Measurements from ENCODE around the gene DENR. TPM values are rescaled to one million over a fixed set of nuclear protein-coding genes. Genes with fewer than 3 reads are reported as not detected.
A peak's percentile ranks its signal among the peaks of the same experiment; 100 is the strongest.
"Not testable (repeated sequence)": the region's sequence is repeated elsewhere in the genome, so short reads cannot be mapped to it uniquely, and the experiment has no call there.

DENR gene
- total RNA-seq, result 12.7 TPM

- ATAC-seq (peak; percentile 99), DNase-seq (ENCODE audit: low spot score) (peak; percentile 99)
Measured at GRCh38 chr12:122752464-122753318, at the start of gene DENR. DENR (plus strand) TSS chr12:122752824; CDS start chr12:122753702, 878 bp downstream.

GRCh38 chr12:122702890-122703611 is 49.6 kb upstream of the DENR start, which contains the start of gene HCAR2:
HCAR2 (minus strand) TSS chr12:122703357; CDS start chr12:122703283, 74 bp downstream.
- not testable (repeated sequence) for ATAC-seq; DNase-seq (ENCODE audit: low spot score)

- not testable (repeated sequence) for DNase-seq (ENCODE audit: low spot score); ATAC-seq
Measured at GRCh38 chr12:122703841-122704240, 48.8 kb upstream of the DENR start.

GRCh38 chr12:122709287-122709686 is 43.3 kb upstream of the DENR start:
- not testable (repeated sequence) for DNase-seq (ENCODE audit: low spot score); ATAC-seq

GRCh38 chr12:122710341-122710740 is 42.3 kb upstream of the DENR start:
- not testable (repeated sequence) for ATAC-seq; DNase-seq (ENCODE audit: low spot score)

- ATAC-seq; DNase-seq (ENCODE audit: low spot score): not testable (repeated sequence)
Measured at GRCh38 chr12:122711266-122711665, 41.4 kb upstream of the DENR start.

- not testable (repeated sequence) for DNase-seq (ENCODE audit: low spot score); ATAC-seq
Measured at GRCh38 chr12:122713491-122714188, 39.0 kb upstream of the DENR start.

GRCh38 chr12:122715211-122715610 is 37.4 kb upstream of the DENR start:
- ATAC-seq; DNase-seq (ENCODE audit: low spot score): not testable (repeated sequence)

GRCh38 chr12:122716658-122717057 is 36.0 kb upstream of the DENR start, which contains the start of gene HCAR3:
HCAR3 (minus strand) TSS chr12:122716811; CDS start chr12:122716737, 74 bp downstream.
- ATAC-seq; DNase-seq (ENCODE audit: low spot score): not testable (repeated sequence)

- DNase-seq (ENCODE audit: low spot score) (no peak), ATAC-seq (no peak)
Measured at GRCh38 chr12:122721057-122721545, 31.5 kb upstream of the DENR start.

GRCh38 chr12:122722387-122722786 is 30.2 kb upstream of the DENR start:
- ATAC-seq (no peak), DNase-seq (ENCODE audit: low spot score) (no peak)

GRCh38 chr12:122724641-122725243 is 27.9 kb upstream of the DENR start:
- DNase-seq (ENCODE audit: low spot score) (no peak), ATAC-seq (no peak)

- ATAC-seq (no peak), DNase-seq (ENCODE audit: low spot score) (no peak)
Measured at GRCh38 chr12:122725452-122726079, 27.1 kb upstream of the DENR start.

GRCh38 chr12:122726080-122726558 is 26.5 kb upstream of the DENR start:
- ATAC-seq, result no peak
- DNase-seq (ENCODE audit: low spot score), result no peak

GRCh38 chr12:122729583-122730214 is 22.9 kb upstream of the DENR start:
- no peak for DNase-seq (ENCODE audit: low spot score)
- no peak for ATAC-seq

GRCh38 chr12:122730215-122731014 is 22.2 kb upstream of the DENR start, which contains the start of gene HCAR1:
HCAR1 (minus strand) TSS chr12:122730844; CDS start chr12:122730339, 505 bp downstream.
- DNase-seq (ENCODE audit: low spot score) (no peak), ATAC-seq (no peak)

- peak; percentile 19 for DNase-seq (ENCODE audit: low spot score)
- no peak for ATAC-seq
Measured at GRCh38 chr12:122732170-122732569, 20.5 kb upstream of the DENR start.

GRCh38 chr12:122732611-122733010 is 20.0 kb upstream of the DENR start:
- ATAC-seq (no peak), DNase-seq (ENCODE audit: low spot score) (no peak)

Data from left lobe of liver (tissue), 2 donors.